Hepatocyte (in vitro differentiated cells): Measurements from ENCODE around the gene CLASRP. TPM values are rescaled to one million over a fixed set of nuclear protein-coding genes. Genes with fewer than 3 reads are reported as not detected.

Source experiments
- DNase-seq: peaks from one replicate; pipeline ENCODE4 v3.0.0-alpha.2; 2016; ENCODE audit warnings: low spot score
- H2AFZ ChIP-seq: fragments of 200-600 bp; sonication (generic); 2 replicates; pipeline ENCODE4 v1.6.0; 2016; ENCODE audit warnings: antibody characterized with exemption, mild to moderate bottlenecking
- H3K27ac ChIP-seq: fragments of 200-600 bp; sonication (generic); 2 replicates; pipeline ENCODE4 v1.5.1; 2016; ENCODE audit warnings: mild to moderate bottlenecking
- H3K27me3 ChIP-seq: fragments of 200-600 bp; sonication (generic); 2 replicates; pipeline ENCODE4 v1.6.1; 2016
- H3K36me3 ChIP-seq: fragments of 200-600 bp; sonication (generic); replicated peaks from 2 replicates; pipeline ENCODE4 v1.5.1; 2016; ENCODE audit warnings: low read depth; ENCODE audit not compliant: insufficient read depth
- H3K4me1 ChIP-seq: fragments of 200-600 bp; sonication (generic); 2 replicates; pipeline ENCODE4 v1.5.1; 2016; ENCODE audit warnings: mild to moderate bottlenecking, moderate library complexity; ENCODE audit not compliant: insufficient read depth
- H3K4me2 ChIP-seq: fragments of 200-600 bp; sonication (generic); 2 replicates; pipeline ENCODE4 v1.6.0; 2016
- H3K4me3 ChIP-seq: fragments of 200-600 bp; sonication (generic); 2 replicates; pipeline ENCODE4 v1.5.1; 2016; ENCODE audit warnings: mild to moderate bottlenecking
- H3K79me2 ChIP-seq: fragments of 200-600 bp; sonication (generic); 2 replicates; pipeline ENCODE4 v1.6.0; 2017; ENCODE audit warnings: mild to moderate bottlenecking
- H3K9me2 ChIP-seq: fragments of 200-600 bp; sonication (generic); replicated peaks from 2 replicates; pipeline ENCODE4 v1.6.0; 2017; ENCODE audit warnings: mild to moderate bottlenecking; ENCODE audit not compliant: insufficient read depth
- H3K9me3 ChIP-seq: fragments of 200-600 bp; sonication (generic); 2 replicates; pipeline ENCODE4 v1.5.1; 2016; ENCODE audit warnings: low read depth, mild to moderate bottlenecking
- H4K20me1 ChIP-seq: fragments of 200-600 bp; sonication (generic); 2 replicates; pipeline ENCODE4 v1.6.0; 2016; ENCODE audit warnings: mild to moderate bottlenecking; ENCODE audit not compliant: insufficient read depth, poor library complexity, severe bottlenecking
- CTCF ChIP-seq: fragments of 200-600 bp; sonication (generic); IDR thresholded peaks from 2 replicates; pipeline ENCODE4 v1.5.1; 2016; ENCODE audit warnings: antibody characterized with exemption, mild to moderate bottlenecking; ENCODE audit not compliant: poor library complexity
- EZH2 ChIP-seq: fragments of 200-600 bp; sonication (generic); IDR thresholded peaks from 2 replicates; pipeline ENCODE4 v1.6.1; 2016; ENCODE audit warnings: antibody characterized with exemption, mild to moderate bottlenecking, borderline replicate concordance
- EZH2phosphoT487 ChIP-seq: fragments of 200-600 bp; sonication (generic); IDR thresholded peaks from one replicate; pipeline ENCODE4 v1.6.1; 2018; ENCODE audit warnings: antibody characterized with exemption, mild to moderate bottlenecking, low read depth, moderate library complexity; ENCODE audit not compliant: unreplicated experiment, severe bottlenecking
- WGBS: methylation state at CpG from one replicate; pipeline ENCODE4 v1.1.6; 2016; ENCODE audit warnings: low lambda C conversion rate; ENCODE audit errors: missing lambda C conversion rate; 5-methylcytosine and 5-hydroxymethylcytosine counted together
- polyA plus RNA-seq: library from polyadenylated mRNA; unstranded; fragments of >200 nt; fragmentation: Nextera tagmentation; extraction: Ambion mirVana; gene quantifications from 2 replicates; pipeline ENCODE4 v1.2.1, GENCODE V29; 2016
- total RNA-seq: library from RNA; depleted of rRNA; stranded (reverse); fragments of >200 nt; gene quantifications from 2 replicates; pipeline ENCODE4 v1.2.3, GENCODE V29; 2014

Gene CLASRP
- total and polyA plus RNA-seq, 2 experiments from 2014 or later = 45.8 to 56.2 TPM

- Histone ChIP-seq H3K4me2 (peak within 1 kb of the TSS; percentile 70), H3K9me3 (no peaks in the 10 kb centered on the region), H3K79me2 (peaks cover 57% of the 10 kb centered on the region), H3K4me3 (peak within 1 kb of the TSS; percentile 51), H3K9me2 (no peaks in the 10 kb centered on the region), H3K27me3 (no peaks in the 10 kb centered on the region), H4K20me1 (peaks cover 17% of the 10 kb centered on the region), H3K27ac (peak within 1 kb of the TSS; percentile 99), H2AFZ (peak within 1 kb of the TSS; percentile 55), H3K4me1 (peaks cover 22% of the 10 kb centered on the region), H3K36me3 (no peaks in the 10 kb centered on the region)
- DNase-seq = peak; percentile 98
- peak; percentile 22 for TF ChIP-seq CTCF
- TF ChIP-seq EZH2phosphoT487 = no peak
- TF ChIP-seq EZH2 = no peak
- 1% methylated on average over 101 of the region's 103 CpGs for WGBS
Measured at GRCh38 chr19:45092747-45093678, 54.2 kb downstream of the CLASRP start, which contains the start of gene PPP1R37. TSS of gene PPP1R37 (plus strand) at chr19:45093179. CDS start at chr19:45093326, 147 bp downstream.

- 84% methylated on average over 9 of the region's 9 CpGs for whole genome bisulfite sequencing
- no peaks in the 10 kb centered on the region for H3K9me2 ChIP-seq
- no peaks in the 10 kb centered on the region for H3K36me3 ChIP-seq
- H3K9me3 ChIP-seq = no peaks in the 10 kb centered on the region
- no peak for DNase-seq
- peaks cover 26% of the 10 kb centered on the region for H4K20me1 ChIP-seq
- peaks cover 63% of the 10 kb centered on the region for H3K79me2 ChIP-seq
- no peak overlapping the region for H3K27ac ChIP-seq
- no peak overlapping the region for H2AFZ ChIP-seq
- H3K4me2 ChIP-seq = peak overlapping the region; percentile 70
- H3K4me3 ChIP-seq = peak overlapping the region; percentile 51
- H3K4me1 ChIP-seq = peaks cover 34% of the 10 kb centered on the region
- TF ChIP-seq EZH2 (no peak), EZH2phosphoT487 (no peak), CTCF (no peak)
- no peaks in the 10 kb centered on the region for H3K27me3 ChIP-seq
Measured at GRCh38 chr19:45094137-45094536, 55.3 kb downstream of the CLASRP start.

GRCh38 chr19:45094707-45095106 is 55.9 kb downstream of the CLASRP start:
- no peaks in the 10 kb centered on the region for H3K36me3 ChIP-seq
- H4K20me1 ChIP-seq = peaks cover 28% of the 10 kb centered on the region
- H3K27me3 ChIP-seq = no peaks in the 10 kb centered on the region
- H3K4me3 ChIP-seq = no peak overlapping the region
- DNase-seq = peak; percentile 5
- no peak overlapping the region for H2AFZ ChIP-seq
- no peak overlapping the region for H3K27ac ChIP-seq
- H3K79me2 ChIP-seq = peaks cover 64% of the 10 kb centered on the region
- TF ChIP-seq CTCF (no peak), EZH2phosphoT487 (no peak), EZH2 (no peak)
- 92% methylated on average over 5 of the region's 5 CpGs for WGBS
- H3K4me1 ChIP-seq = peaks cover 39% of the 10 kb centered on the region
- no peaks in the 10 kb centered on the region for H3K9me3 ChIP-seq
- no peaks in the 10 kb centered on the region for H3K9me2 ChIP-seq
- H3K4me2 ChIP-seq = peak overlapping the region; percentile 70
